ENCODE data around the gene CIB4. TPM values are rescaled to one million over a fixed set of nuclear protein-coding genes. Genes with fewer than 3 reads are reported as not detected.

The CIB4 gene
- total and polyA plus RNA-seq, 7 experiments from 2014 or later, result not detected

- ChIA-PET POLR2A (no interaction called here), CTCF (no interaction called here)
- Mint-ChIP-seq H3K27ac (peak overlapping the region in 1 of 9 donors; percentile 63), H3K27me3 (peaks cover 0 to 19% (median 12%) of the 10 kb centered on the region in 5 donors), H3K4me3 (peak overlapping the region in 4 of 10 donors; percentile 7 to 53 (median 38)), H3K9me3 (peaks cover 0 to 8% (median 2%) of the 10 kb centered on the region in 11 donors), H3K4me1 (peaks cover 0 to 9% (median 5%) of the 10 kb centered on the region in 7 donors), H3K36me3 (peaks cover 0 to 3% (median 0%) of the 10 kb centered on the region in 5 donors)
- no peak for ATAC-seq
- H3K27me3 ChIP-seq (ENCODE audit: control insufficient read depth in 2 of 2, insufficient read depth in 2 of 2, low read length in 2 of 2), result no peaks in the 10 kb centered on the region
- no peak for DNase-seq
- no peak overlapping the region for H3K27ac ChIP-seq (ENCODE audit: low read depth, low read length)
- H3K9me3 ChIP-seq (ENCODE audit: control insufficient read depth in 2 of 3, low read length in 3 of 3), result no peaks in the 10 kb centered on the region
- no peak overlapping the region for H3K4me3 ChIP-seq (ENCODE audit: low read length)
- H3K36me3 ChIP-seq (ENCODE audit: control insufficient read depth in 2 of 3, insufficient read depth in 3 of 3, low read length in 3 of 3), result no peaks in the 10 kb centered on the region
- H3K4me1 ChIP-seq (ENCODE audit: control insufficient read depth in 2 of 2, insufficient read depth in 2 of 2, low read length in 2 of 2), result no peaks in the 10 kb centered on the region
- intact Hi-C loops (cut with micrococcal nuclease), result no loop called here
These were observed 21.6 kb downstream of the CIB4 start for GRCh38 chr2:26619521-26619951.

GRCh38 chr2:26619096-26619495 lies 22.1 kb downstream of the CIB4 start:
- Histone ChIP-seq H3K27ac (ENCODE audit: low read depth, low read length) (no peak overlapping the region), H3K4me3 (ENCODE audit: low read length) (no peak overlapping the region), H3K36me3 (ENCODE audit: control insufficient read depth in 2 of 3, insufficient read depth in 3 of 3, low read length in 3 of 3) (no peaks in the 10 kb centered on the region), H3K9me3 (ENCODE audit: control insufficient read depth in 2 of 3, low read length in 3 of 3) (no peaks in the 10 kb centered on the region), H3K4me1 (ENCODE audit: control insufficient read depth in 2 of 2, insufficient read depth in 2 of 2, low read length in 2 of 2) (no peaks in the 10 kb centered on the region), H3K27me3 (ENCODE audit: control insufficient read depth in 2 of 2, insufficient read depth in 2 of 2, low read length in 2 of 2) (no peaks in the 10 kb centered on the region)
- DNase-seq (no peak), ATAC-seq (no peak)
- no peak overlapping the region for H3K27ac Mint-ChIP-seq
- ChIA-PET POLR2A (no interaction called here), CTCF (no interaction called here)
- H3K4me3 Mint-ChIP-seq, result peak overlapping the region in 3 of 10 donors; percentile 7 to 53 (median 37)
- intact Hi-C loops (cut with micrococcal nuclease), result no loop called here
- peaks cover 0 to 19% (median 12%) of the 10 kb centered on the region in 5 donors for H3K27me3 Mint-ChIP-seq
- H3K9me3 Mint-ChIP-seq, result peaks cover 0 to 8% (median 2%) of the 10 kb centered on the region in 11 donors
- peaks cover 0 to 9% (median 5%) of the 10 kb centered on the region in 7 donors for H3K4me1 Mint-ChIP-seq
- peaks cover 0 to 3% (median 0%) of the 10 kb centered on the region in 5 donors for H3K36me3 Mint-ChIP-seq

- intact Hi-C loops (cut with micrococcal nuclease), result no loop called here
- ChIA-PET CTCF (no interaction called here), POLR2A (no interaction called here)
- Histone ChIP-seq H3K4me3 (ENCODE audit: low read length) (no peak overlapping the region), H3K27ac (ENCODE audit: low read depth, low read length) (no peak overlapping the region), H3K9me3 (ENCODE audit: control insufficient read depth in 2 of 3, low read length in 3 of 3) (no peaks in the 10 kb centered on the region), H3K27me3 (ENCODE audit: control insufficient read depth in 2 of 2, insufficient read depth in 2 of 2, low read length in 2 of 2) (no peaks in the 10 kb centered on the region), H3K36me3 (ENCODE audit: control insufficient read depth in 2 of 3, insufficient read depth in 3 of 3, low read length in 3 of 3) (no peaks in the 10 kb centered on the region), H3K4me1 (ENCODE audit: control insufficient read depth in 2 of 2, insufficient read depth in 2 of 2, low read length in 2 of 2) (no peaks in the 10 kb centered on the region)
- H3K27ac Mint-ChIP-seq, result no peak overlapping the region
- peaks cover 0 to 19% (median 12%) of the 10 kb centered on the region in 5 donors for H3K27me3 Mint-ChIP-seq
- H3K36me3 Mint-ChIP-seq, result peaks cover 0 to 3% (median 0%) of the 10 kb centered on the region in 5 donors
- DNase-seq (no peak), ATAC-seq (no peak)
- peaks cover 0 to 9% (median 5%) of the 10 kb centered on the region in 7 donors for H3K4me1 Mint-ChIP-seq
- peaks cover 0 to 8% (median 2%) of the 10 kb centered on the region in 11 donors for H3K9me3 Mint-ChIP-seq
- no peak overlapping the region for H3K4me3 Mint-ChIP-seq
These were observed 22.6 kb downstream of the CIB4 start for GRCh38 chr2:26618611-26619010.

GRCh38 chr2:26617588-26618083 lies 23.5 kb downstream of the CIB4 start:
- no peaks in the 10 kb centered on the region for H3K27me3 ChIP-seq (ENCODE audit: control insufficient read depth in 2 of 2, insufficient read depth in 2 of 2, low read length in 2 of 2)
- POLR2A ChIA-PET, result no interaction called here
- intact Hi-C loops (cut with micrococcal nuclease), result no loop called here
- peaks cover 0 to 19% (median 12%) of the 10 kb centered on the region in 5 donors for H3K27me3 Mint-ChIP-seq
- H3K4me3 ChIP-seq (ENCODE audit: low read length), result no peak overlapping the region
- peaks cover 0 to 8% (median 2%) of the 10 kb centered on the region in 11 donors for H3K9me3 Mint-ChIP-seq
- DNase-seq (no peak), ATAC-seq (no peak)
- H3K4me1 ChIP-seq (ENCODE audit: control insufficient read depth in 2 of 2, insufficient read depth in 2 of 2, low read length in 2 of 2), result no peaks in the 10 kb centered on the region
- H3K36me3 ChIP-seq (ENCODE audit: control insufficient read depth in 2 of 3, insufficient read depth in 3 of 3, low read length in 3 of 3), result no peaks in the 10 kb centered on the region
- H3K36me3 Mint-ChIP-seq, result peaks cover 0 to 3% (median 0%) of the 10 kb centered on the region in 5 donors
- peaks cover 0 to 9% (median 5%) of the 10 kb centered on the region in 7 donors for H3K4me1 Mint-ChIP-seq
- no peak overlapping the region for H3K27ac ChIP-seq (ENCODE audit: low read depth, low read length)
- H3K4me3 Mint-ChIP-seq, result no peak overlapping the region
- CTCF ChIA-PET, result no interaction called here
- no peaks in the 10 kb centered on the region for H3K9me3 ChIP-seq (ENCODE audit: control insufficient read depth in 2 of 3, low read length in 3 of 3)
- H3K27ac Mint-ChIP-seq, result peak overlapping the region in 1 of 9 donors; percentile 57

- no peak overlapping the region for H3K27ac ChIP-seq (ENCODE audit: low read depth, low read length)
- no peaks in the 10 kb centered on the region for H3K36me3 ChIP-seq (ENCODE audit: control insufficient read depth in 2 of 3, insufficient read depth in 3 of 3, low read length in 3 of 3)
- Mint-ChIP-seq H3K36me3 (peaks cover 0 to 3% (median 0%) of the 10 kb centered on the region in 5 donors), H3K4me3 (no peak overlapping the region), H3K27ac (peak overlapping the region in 1 of 9 donors; percentile 57), H3K4me1 (peaks cover 0 to 9% (median 5%) of the 10 kb centered on the region in 7 donors), H3K9me3 (peaks cover 0 to 8% (median 2%) of the 10 kb centered on the region in 11 donors), H3K27me3 (peaks cover 0 to 19% (median 12%) of the 10 kb centered on the region in 5 donors)
- no peaks in the 10 kb centered on the region for H3K9me3 ChIP-seq (ENCODE audit: control insufficient read depth in 2 of 3, low read length in 3 of 3)
- CTCF ChIA-PET, result interaction anchor here (0.6 kb wide), 1 partner anchor 190 kb away, joined by 3 read pairs; no protein-coding TSS in a partner anchor
- ATAC-seq (no peak), DNase-seq (no peak)
- H3K4me3 ChIP-seq (ENCODE audit: low read length), result no peak overlapping the region
- H3K4me1 ChIP-seq (ENCODE audit: control insufficient read depth in 2 of 2, insufficient read depth in 2 of 2, low read length in 2 of 2), result no peaks in the 10 kb centered on the region
- H3K27me3 ChIP-seq (ENCODE audit: control insufficient read depth in 2 of 2, insufficient read depth in 2 of 2, low read length in 2 of 2), result no peaks in the 10 kb centered on the region
- intact Hi-C loops (cut with micrococcal nuclease), result no loop called here
- POLR2A ChIA-PET, result no interaction called here
These were observed 24.2 kb downstream of the CIB4 start for GRCh38 chr2:26616706-26617587.

- H3K4me3 ChIP-seq (ENCODE audit: low read length), result no peak overlapping the region
- peak in 1 of 9 donors; percentile 7 for DNase-seq
- CTCF ChIA-PET, result interaction anchor here (0.6 kb wide), 1 partner anchor 189 kb away, joined by 3 read pairs; no protein-coding TSS in a partner anchor
- Mint-ChIP-seq H3K4me3 (no peak overlapping the region), H3K9me3 (peaks cover 0 to 7% (median 1%) of the 10 kb centered on the region in 11 donors), H3K36me3 (peaks cover 0 to 3% (median 0%) of the 10 kb centered on the region in 5 donors), H3K4me1 (peaks cover 0 to 9% (median 5%) of the 10 kb centered on the region in 7 donors), H3K27me3 (peaks cover 0 to 15% (median 12%) of the 10 kb centered on the region in 5 donors), H3K27ac (no peak overlapping the region)
- H3K36me3 ChIP-seq (ENCODE audit: control insufficient read depth in 2 of 3, insufficient read depth in 3 of 3, low read length in 3 of 3), result no peaks in the 10 kb centered on the region
- no peaks in the 10 kb centered on the region for H3K9me3 ChIP-seq (ENCODE audit: control insufficient read depth in 2 of 3, low read length in 3 of 3)
- H3K27ac ChIP-seq (ENCODE audit: low read depth, low read length), result no peak overlapping the region
- intact Hi-C loops (cut with micrococcal nuclease), result no loop called here
- H3K27me3 ChIP-seq (ENCODE audit: control insufficient read depth in 2 of 2, insufficient read depth in 2 of 2, low read length in 2 of 2), result no peaks in the 10 kb centered on the region
- POLR2A ChIA-PET, result no interaction called here
- no peaks in the 10 kb centered on the region for H3K4me1 ChIP-seq (ENCODE audit: control insufficient read depth in 2 of 2, insufficient read depth in 2 of 2, low read length in 2 of 2)
- ATAC-seq, result no peak
These were observed 25.1 kb downstream of the CIB4 start for GRCh38 chr2:26615860-26616705.

All from naive thymus-derived CD4-positive, alpha-beta T cell (primary cell).